Neural cell (in vitro differentiated cells): ENCODE data around the gene ANXA6. TPM values are rescaled to one million over a fixed set of nuclear protein-coding genes. Genes with fewer than 3 reads are reported as not detected.

ENCODE experiments used
- H2AFZ ChIP-seq: fragments of 200-600, 300-800 bp; sonication (generic), shearing (Covaris generic); 2 replicates; pipeline ENCODE4 v1.6.0; 2014; ENCODE audit warnings: low read depth, mild to moderate bottlenecking, antibody characterized with exemption, low read length, moderate library complexity
- H3F3A ChIP-seq: fragments of 200-600 bp; shearing (Covaris generic); 2 replicates; pipeline ENCODE4 v1.6.1; 2016; ENCODE audit warnings: mild to moderate bottlenecking, moderate library complexity, mixed read lengths, antibody characterized with exemption, low read length; ENCODE audit not compliant: insufficient read depth, poor library complexity, severe bottlenecking
- H3K27ac ChIP-seq: fragments of 200-600, 300-800 bp; sonication (generic), shearing (Covaris generic); 2 replicates; pipeline ENCODE4 v1.5.1; 2014; ENCODE audit warnings: mild to moderate bottlenecking, low read length, moderate library complexity
- H3K27me3 ChIP-seq: fragments of 300-800, 200-600 bp; sonication (generic), shearing (Covaris generic); 2 replicates; pipeline ENCODE4 v1.6.0; 2014; ENCODE audit warnings: mild to moderate bottlenecking, low read depth, low read length, moderate library complexity; ENCODE audit not compliant: insufficient read depth
- H3K36me3 ChIP-seq: fragments of 300-800, 200-600 bp; sonication (generic), shearing (Covaris generic); 2 replicates; pipeline ENCODE4 v1.5.1; 2014; ENCODE audit warnings: mild to moderate bottlenecking, antibody characterized with exemption, low read length, moderate library complexity; ENCODE audit not compliant: insufficient read depth
- H3K4me2 ChIP-seq: fragments of 300-800, 200-600 bp; sonication (generic), shearing (Covaris generic); 2 replicates; pipeline ENCODE4 v1.6.0; 2014; ENCODE audit warnings: mild to moderate bottlenecking, low read length
- H3K4me3 ChIP-seq: fragments of 300-800, 200-600 bp; sonication (generic), shearing (Covaris generic); 2 replicates; pipeline ENCODE4 v1.5.1; 2014; ENCODE audit warnings: mild to moderate bottlenecking, low read length, moderate library complexity
- H3K79me2 ChIP-seq: fragments of 200-600 bp; shearing (Covaris generic); replicated peaks from 2 replicates; pipeline ENCODE4 v1.6.0; 2014; ENCODE audit warnings: mild to moderate bottlenecking, low read length, moderate library complexity; ENCODE audit not compliant: insufficient read depth
- H3K9ac ChIP-seq: fragments of 300-800, 200-600 bp; sonication (generic), shearing (Covaris generic); 2 replicates; pipeline ENCODE4 v1.6.1; 2016; ENCODE audit warnings: mild to moderate bottlenecking, low read length, mixed read lengths
- H3K9me2 ChIP-seq: fragments of 200-600 bp; shearing (Covaris generic); 2 replicates; pipeline ENCODE4 v1.6.1; 2016; ENCODE audit warnings: mild to moderate bottlenecking, low read length, mixed read lengths; ENCODE audit not compliant: insufficient read depth
- H3K9me3 ChIP-seq: fragments of 200-600, 300-800 bp; sonication (generic), shearing (Covaris generic); 2 replicates; pipeline ENCODE4 v1.6.1; 2016; ENCODE audit warnings: mild to moderate bottlenecking, mixed run types, low read length, moderate library complexity, mixed read lengths
- H4K20me1 ChIP-seq: fragments of 200-600 bp; shearing (Covaris generic); 2 replicates; pipeline ENCODE4 v1.6.1; 2016; ENCODE audit warnings: mild to moderate bottlenecking, mixed run types; ENCODE audit not compliant: insufficient read depth
- EP300 ChIP-seq: fragments of 450-650 bp; conservative IDR thresholded peaks from 2 replicates; pipeline ENCODE4 v1.6.1; 2014; ENCODE audit warnings: antibody characterized with exemption, mild to moderate bottlenecking, moderate library complexity; ENCODE audit not compliant: poor library complexity, severe bottlenecking
- EZH2 ChIP-seq: fragments of 200-600, 300-800 bp; shearing (Covaris generic), sonication (generic); IDR thresholded peaks from 2 replicates; pipeline ENCODE4 v1.6.1; 2014; ENCODE audit warnings: antibody characterized with exemption, low read length, borderline replicate concordance, mild to moderate bottlenecking; ENCODE audit not compliant: insufficient read depth, poor library complexity, severe bottlenecking
- MXI1 ChIP-seq: fragments of 450-650 bp; conservative IDR thresholded peaks from 2 replicates; pipeline ENCODE4 v1.6.1; 2014; ENCODE audit warnings: antibody characterized with exemption, mild to moderate bottlenecking; ENCODE audit not compliant: poor library complexity, severe bottlenecking
- POLR2AphosphoS5 ChIP-seq: IDR thresholded peaks from 2 replicates; pipeline ENCODE4 v1.6.1; 2012
- RAD21 ChIP-seq: fragments of 450-650 bp; conservative IDR thresholded peaks from 2 replicates; pipeline ENCODE4 v1.6.1; 2014; ENCODE audit warnings: antibody characterized with exemption, mild to moderate bottlenecking, moderate library complexity
- SMC3 ChIP-seq: fragments of 450-650 bp; conservative IDR thresholded peaks from 2 replicates; pipeline ENCODE4 v1.6.1; 2014; ENCODE audit warnings: antibody characterized with exemption, mild to moderate bottlenecking, moderate library complexity; ENCODE audit not compliant: poor library complexity
- TAF1 ChIP-seq: IDR thresholded peaks from 2 replicates; pipeline ENCODE4 v1.6.1; 2012; ENCODE audit warnings: low read depth
- polyA plus RNA-seq: library from polyadenylated mRNA; depleted of rRNA; stranded (reverse); fragments of >200 nt; gene quantifications from 2 replicates; pipeline ENCODE4 v1.2.3, GENCODE V29; 2014
- TF ChIP-seq, protein P1 (sequence below): fragments of 450-650 bp; IDR thresholded peaks from 2 replicates; pipeline ENCODE4 v1.5.1; 2014; ENCODE audit warnings: antibody characterized with exemption, mild to moderate bottlenecking, moderate library complexity; ENCODE audit not compliant: poor library complexity, severe bottlenecking
- TF ChIP-seq, protein P2 (sequence below): IDR thresholded peaks from 2 replicates; pipeline ENCODE4 v1.6.1; 2012; ENCODE audit warnings: borderline replicate concordance

Gene ANXA6
- polyA plus RNA-seq, 1 donor from 2014 or later: 27.5 TPM

DNA sequence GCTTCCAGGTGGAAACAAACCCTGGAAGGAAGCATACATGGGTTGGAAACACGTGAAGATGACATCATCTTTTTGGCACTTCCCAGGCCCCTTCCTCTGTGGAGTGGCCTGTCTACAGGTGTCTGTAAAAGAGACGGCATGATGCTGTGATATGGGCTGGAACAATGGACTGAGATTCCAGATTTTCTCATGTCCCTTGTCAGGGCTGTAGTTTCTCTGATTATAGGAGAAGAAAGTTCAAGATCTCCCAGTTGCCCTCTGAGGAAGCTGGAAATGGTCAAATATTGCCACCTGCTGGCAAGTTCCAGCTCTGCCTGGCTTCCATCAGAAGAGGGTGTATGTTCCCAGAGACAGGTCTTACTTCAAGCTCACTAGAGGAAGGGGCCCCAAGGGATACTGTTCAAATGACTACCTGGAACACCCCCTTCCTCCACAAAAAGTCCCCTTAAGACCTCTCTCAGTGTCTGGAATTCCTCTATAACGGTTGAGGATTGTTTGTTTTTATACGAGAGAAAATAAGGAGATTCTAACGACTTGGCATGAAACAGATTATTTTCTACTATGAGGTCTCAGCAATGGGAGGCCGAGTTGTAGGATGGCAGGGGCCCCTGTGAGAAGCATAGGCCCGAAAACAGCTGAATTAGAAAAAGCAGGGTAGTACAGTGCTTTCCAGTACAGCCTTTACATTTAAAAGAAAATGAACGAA, 7.3 kb upstream of the ANXA6 start:
- Histone ChIP-seq H2AFZ (no peak overlapping the region), H3K36me3 (no peaks in the 10 kb centered on the region), H3K4me3 (no peak overlapping the region)

DNA sequence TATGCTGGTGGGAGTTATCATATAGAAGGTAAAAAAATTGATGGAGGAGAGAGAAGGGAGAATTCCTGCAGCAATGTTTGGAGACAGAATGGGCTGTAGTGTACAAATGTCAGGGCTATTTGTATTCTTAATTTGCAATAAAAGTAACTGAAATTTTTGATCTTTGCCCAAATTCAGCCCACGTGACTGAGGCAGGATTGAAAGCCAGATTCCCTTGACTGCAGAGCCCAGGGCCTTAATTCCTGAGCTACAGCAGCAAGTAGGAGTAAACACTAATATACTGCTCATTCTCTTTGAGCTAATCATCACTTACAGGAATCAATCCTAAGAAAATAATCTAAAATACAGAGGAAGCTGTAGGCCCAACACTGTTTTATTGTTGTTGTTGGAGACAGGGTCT, 5.2 kb upstream of the ANXA6 start:
- Histone ChIP-seq H4K20me1 (no peaks in the 10 kb centered on the region), H3K9me2 (no peaks in the 10 kb centered on the region), H2AFZ (no peak overlapping the region), H3K27me3 (no peaks in the 10 kb centered on the region), H3K36me3 (no peaks in the 10 kb centered on the region), H3K4me2 (no peak overlapping the region), H3K27ac (no peak overlapping the region), H3F3A (no peaks in the 10 kb centered on the region), H3K4me3 (no peak overlapping the region), H3K9ac (no peak overlapping the region), H3K79me2 (peaks cover 11% of the 10 kb centered on the region), H3K9me3 (no peaks in the 10 kb centered on the region)
- TF ChIP-seq EP300 (no peak), POLR2AphosphoS5 (no peak), EZH2 (no peak), MXI1 (no peak), TAF1 (no peak), SMC3 (no peak), RAD21 (no peak)
- TF ChIP-seq, protein P1, sequence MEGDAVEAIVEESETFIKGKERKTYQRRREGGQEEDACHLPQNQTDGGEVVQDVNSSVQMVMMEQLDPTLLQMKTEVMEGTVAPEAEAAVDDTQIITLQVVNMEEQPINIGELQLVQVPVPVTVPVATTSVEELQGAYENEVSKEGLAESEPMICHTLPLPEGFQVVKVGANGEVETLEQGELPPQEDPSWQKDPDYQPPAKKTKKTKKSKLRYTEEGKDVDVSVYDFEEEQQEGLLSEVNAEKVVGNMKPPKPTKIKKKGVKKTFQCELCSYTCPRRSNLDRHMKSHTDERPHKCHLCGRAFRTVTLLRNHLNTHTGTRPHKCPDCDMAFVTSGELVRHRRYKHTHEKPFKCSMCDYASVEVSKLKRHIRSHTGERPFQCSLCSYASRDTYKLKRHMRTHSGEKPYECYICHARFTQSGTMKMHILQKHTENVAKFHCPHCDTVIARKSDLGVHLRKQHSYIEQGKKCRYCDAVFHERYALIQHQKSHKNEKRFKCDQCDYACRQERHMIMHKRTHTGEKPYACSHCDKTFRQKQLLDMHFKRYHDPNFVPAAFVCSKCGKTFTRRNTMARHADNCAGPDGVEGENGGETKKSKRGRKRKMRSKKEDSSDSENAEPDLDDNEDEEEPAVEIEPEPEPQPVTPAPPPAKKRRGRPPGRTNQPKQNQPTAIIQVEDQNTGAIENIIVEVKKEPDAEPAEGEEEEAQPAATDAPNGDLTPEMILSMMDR: no peak
- TF ChIP-seq, protein P2, sequence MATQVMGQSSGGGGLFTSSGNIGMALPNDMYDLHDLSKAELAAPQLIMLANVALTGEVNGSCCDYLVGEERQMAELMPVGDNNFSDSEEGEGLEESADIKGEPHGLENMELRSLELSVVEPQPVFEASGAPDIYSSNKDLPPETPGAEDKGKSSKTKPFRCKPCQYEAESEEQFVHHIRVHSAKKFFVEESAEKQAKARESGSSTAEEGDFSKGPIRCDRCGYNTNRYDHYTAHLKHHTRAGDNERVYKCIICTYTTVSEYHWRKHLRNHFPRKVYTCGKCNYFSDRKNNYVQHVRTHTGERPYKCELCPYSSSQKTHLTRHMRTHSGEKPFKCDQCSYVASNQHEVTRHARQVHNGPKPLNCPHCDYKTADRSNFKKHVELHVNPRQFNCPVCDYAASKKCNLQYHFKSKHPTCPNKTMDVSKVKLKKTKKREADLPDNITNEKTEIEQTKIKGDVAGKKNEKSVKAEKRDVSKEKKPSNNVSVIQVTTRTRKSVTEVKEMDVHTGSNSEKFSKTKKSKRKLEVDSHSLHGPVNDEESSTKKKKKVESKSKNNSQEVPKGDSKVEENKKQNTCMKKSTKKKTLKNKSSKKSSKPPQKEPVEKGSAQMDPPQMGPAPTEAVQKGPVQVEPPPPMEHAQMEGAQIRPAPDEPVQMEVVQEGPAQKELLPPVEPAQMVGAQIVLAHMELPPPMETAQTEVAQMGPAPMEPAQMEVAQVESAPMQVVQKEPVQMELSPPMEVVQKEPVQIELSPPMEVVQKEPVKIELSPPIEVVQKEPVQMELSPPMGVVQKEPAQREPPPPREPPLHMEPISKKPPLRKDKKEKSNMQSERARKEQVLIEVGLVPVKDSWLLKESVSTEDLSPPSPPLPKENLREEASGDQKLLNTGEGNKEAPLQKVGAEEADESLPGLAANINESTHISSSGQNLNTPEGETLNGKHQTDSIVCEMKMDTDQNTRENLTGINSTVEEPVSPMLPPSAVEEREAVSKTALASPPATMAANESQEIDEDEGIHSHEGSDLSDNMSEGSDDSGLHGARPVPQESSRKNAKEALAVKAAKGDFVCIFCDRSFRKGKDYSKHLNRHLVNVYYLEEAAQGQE: no peak

More for the DNA sequence above, 7.3 kb upstream of the ANXA6 start:
- no peaks in the 10 kb centered on the region for H3K79me2 ChIP-seq
- no peaks in the 10 kb centered on the region for H3K27me3 ChIP-seq
- no peak overlapping the region for H3K9ac ChIP-seq
- H3F3A ChIP-seq: no peaks in the 10 kb centered on the region
- H3K4me2 ChIP-seq: no peak overlapping the region
- no peaks in the 10 kb centered on the region for H3K9me3 ChIP-seq
- H3K27ac ChIP-seq: no peak overlapping the region
- H4K20me1 ChIP-seq: no peaks in the 10 kb centered on the region
- H3K9me2 ChIP-seq: no peaks in the 10 kb centered on the region
- TF ChIP-seq RAD21 (peak; percentile 97), EZH2 (no peak), MXI1 (no peak), POLR2AphosphoS5 (no peak), SMC3 (peak; percentile 95), TAF1 (no peak)
- TF ChIP-seq, protein P2: no peak
- TF ChIP-seq, protein P1: peak; percentile 94
